HepG2 (cell line): ENCODE results near the gene TNFAIP8L3. TPM values are rescaled to one million over a fixed set of nuclear protein-coding genes. Genes with fewer than 3 reads are reported as not detected.

Experiments used
- ATAC-seq: fragments of 200-7000 bp; cut with Tn5 transposase; 3 replicates; pipeline ENCODE4 v1.9.1; 2020; ENCODE audit warnings: mild to moderate bottlenecking, moderate library complexity
- BruUV-seq: library from RNA; stranded (reverse); fragments of 400-500 nt; replicated peaks from 2 replicates; lab custom pipeline; 2021; lab: Mats Ljungman, UMichigan
- CTCF ChIA-PET: fragments of 300-600 bp; formaldehyde crosslinking; extraction: SDS; loops from one replicate; lab custom pipeline; 2021; ENCODE audit warnings: low total read pairs, inconsistent platforms, low intra/inter-chr PET ratio; lab: Yijun Ruan, JAX
- POLR2A ChIA-PET: fragments of 350-600 bp; sonication (Branson Sonifier 250); formaldehyde crosslinking; loops from one replicate; lab custom pipeline; 2020; ENCODE audit warnings: antibody characterized with exemption, inconsistent platforms; lab: Yijun Ruan, JAX
- DNase-seq: peaks from one replicate; pipeline ENCODE4 v3.0.0-alpha.2; 2015; ENCODE audit warnings: low spot score
- FAIRE-seq: peaks from 3 replicates; lab custom pipeline; 2011; peaks lifted over from hg19 to GRCh38; lab: Jason Lieb, UNC
- H2AFZ ChIP-seq: one replicate; pipeline ENCODE4 v1.6.1; 2011; ENCODE audit warnings: low read length, inconsistent platforms
- H3K27ac ChIP-seq: fragments of 300-600 bp; 3 replicates; pipeline ENCODE4 v1.8.0; 2011; ENCODE audit warnings: mixed run types, mild to moderate bottlenecking, mixed read lengths, low read length, inconsistent platforms; ENCODE audit not compliant: insufficient read depth; ENCODE audit errors: extremely low read length
- H3K27me3 ChIP-seq, 2 experiments: fragments of 200-600 bp in 1 of 2; 2 replicates in 1 of 2; 3 replicates in 1 of 2; pipeline versions ENCODE4 v1.6.0 to v1.8.0; 2011; ENCODE audit warnings: low read length in 2 of 2, mild to moderate bottlenecking in 2 of 2, moderate library complexity in 2 of 2, inconsistent platforms in 1 of 2; ENCODE audit not compliant: insufficient read depth in 2 of 2, control insufficient read depth in 1 of 2
- H3K36me3 ChIP-seq, 2 experiments: fragments of 200-600 bp in 1 of 2; replicated peaks in 1 of 2; 2 replicates in 1 of 2; 3 replicates in 1 of 2; pipeline versions ENCODE4 v1.5.1 to v1.8.0; 2011; ENCODE audit warnings: low read length in 2 of 2, inconsistent platforms in 1 of 2; ENCODE audit not compliant: insufficient read depth in 2 of 2, control insufficient read depth in 1 of 2
- H3K4me1 ChIP-seq: 2 replicates; pipeline ENCODE4 v1.5.1; 2012; ENCODE audit warnings: low read length, inconsistent platforms; ENCODE audit not compliant: insufficient read depth
- H3K4me2 ChIP-seq: 2 replicates; pipeline ENCODE4 v1.6.0; 2011; ENCODE audit warnings: low read depth, low read length, inconsistent platforms
- H3K4me3 ChIP-seq, 3 experiments: fragments of 200-600 bp in 1 of 3; sonication (generic), shearing (Covaris generic) in 1 of 3; replicated peaks in 1 of 3; 2 replicates each; pipeline ENCODE4 v1.5.1; 2011 to 2016; ENCODE audit warnings: low read length in 3 of 3, inconsistent platforms in 2 of 3, low read depth in 2 of 3, mild to moderate bottlenecking in 2 of 3, control low read depth in 1 of 3, mixed read lengths in 1 of 3; ENCODE audit not compliant: insufficient read depth in 1 of 3
- H3K79me2 ChIP-seq: one replicate; pipeline ENCODE4 v1.6.1; 2011; ENCODE audit warnings: low read length, inconsistent platforms; ENCODE audit not compliant: insufficient read depth
- H3K9ac ChIP-seq: 2 replicates; pipeline ENCODE4 v1.6.0; 2011; ENCODE audit warnings: mild to moderate bottlenecking, low read depth, low read length, inconsistent platforms; ENCODE audit not compliant: insufficient read depth
- H3K9me3 ChIP-seq: 2 replicates; pipeline ENCODE4 v1.5.1; 2012; ENCODE audit warnings: mild to moderate bottlenecking, low read length
- H4K20me1 ChIP-seq: 2 replicates; pipeline ENCODE4 v1.6.0; 2011; ENCODE audit warnings: inconsistent platforms, mild to moderate bottlenecking, low read length, moderate library complexity; ENCODE audit not compliant: insufficient read depth
- EHMT2 ChIP-seq: fragments of 200-600 bp; sonication (generic); IDR thresholded peaks from 2 replicates; pipeline ENCODE4 v1.7.0; 2017; ENCODE audit warnings: antibody characterized with exemption, low read depth, low read length, borderline replicate concordance
- ELK4 ChIP-seq: sonication (generic); formaldehyde crosslinking; IDR thresholded peaks from 2 replicates; pipeline ENCODE4 v1.9.0; 2021; ENCODE audit warnings: missing genetic modification reagents, borderline replicate concordance
- GTF2F1 ChIP-seq: fragments of 150-350 bp; IDR thresholded peaks from 2 replicates; pipeline ENCODE4 v1.6.1; 2014; ENCODE audit warnings: low read length
- POGZ ChIP-seq: sonication (generic); formaldehyde crosslinking; IDR thresholded peaks from 2 replicates; pipeline ENCODE4 v1.4.0; 2020; ENCODE audit warnings: mild to moderate bottlenecking, missing genetic modification reagents
- SOX6 ChIP-seq, 2 experiments: fragments of 450-650 bp in 1 of 2; sonication (generic) in 1 of 2; formaldehyde crosslinking in 1 of 2; IDR thresholded peaks; 2 replicates each; pipeline versions ENCODE4 v1.4.0 to v1.6.1; 2017 to 2020; ENCODE audit warnings: antibody characterized with exemption in 1 of 2, mild to moderate bottlenecking in 1 of 2, missing genetic modification reagents in 1 of 2
- SP140L ChIP-seq: sonication (generic); formaldehyde crosslinking; IDR thresholded peaks from 2 replicates; pipeline ENCODE4 v1.4.0; 2020; ENCODE audit warnings: missing genetic modification reagents, borderline replicate concordance
- TOPORS ChIP-seq: sonication (generic); formaldehyde crosslinking; IDR thresholded peaks from 2 replicates; pipeline ENCODE4 v1.8.0; 2023; ENCODE audit warnings: mild to moderate bottlenecking, missing genetic modification reagents
- ZNF3 ChIP-seq: IDR thresholded peaks from 2 replicates; pipeline ENCODE4 v1.7.0; 2017; ENCODE audit warnings: inconsistent platforms
- ZNF878 ChIP-seq: sonication (generic); formaldehyde crosslinking; IDR thresholded peaks from 2 replicates; pipeline ENCODE4 v1.8.1; 2023; ENCODE audit warnings: mild to moderate bottlenecking, missing genetic modification reagents, moderate library complexity
- in situ Hi-C: cut with HindIII; loops from 2 replicates; pipeline ENCODE4 v1.10.0; 2017; ENCODE audit warnings: low pct_unique_long_range_greater_than_20kb; ENCODE audit not compliant: extremely low pct_ligation_motif_present
- intact Hi-C: fragments of 100-400 bp; cut with micrococcal nuclease; formaldehyde crosslinking; loops from one replicate; pipeline ENCODE4 v1.10.0; 2022; ENCODE audit not compliant: unreplicated experiment
- polyA plus RNA-seq, 8 experiments: library from polyadenylated mRNA; depleted of rRNA in 3 of 8; stranded (reverse) in 7 of 8; unstranded in 1 of 8; fragments of >200 nt; fragmentation: Illumina TruSeq in 4 of 8; extraction: Trizol in 4 of 8; gene quantifications; 2 replicates each; pipeline versions ENCODE4 v1.2.1 to v1.2.3, GENCODE V29; 2011 to 2016; ENCODE audit warnings: low read depth in 4 of 8, missing spikeins in 1 of 8, mixed read lengths in 1 of 8; ENCODE audit not compliant: insufficient read depth in 1 of 8
- total RNA-seq, 5 experiments: library from RNA; depleted of rRNA; stranded (reverse); fragments of >200 nt; fragmentation: Illumina TruSeq; extraction: Trizol; gene quantifications; 2 replicates each; pipeline ENCODE4 v1.2.3, GENCODE V29; 2016; ENCODE audit warnings: low read depth in 1 of 5
- TF ChIP-seq, protein P1 (sequence below), 2 experiments: sonication (generic) in 1 of 2; formaldehyde crosslinking in 1 of 2; IDR thresholded peaks; 2 replicates each; pipeline versions ENCODE4 v1.6.1 to v1.9.0; 2014 to 2022; ENCODE audit warnings: antibody characterized with exemption in 1 of 2, borderline replicate concordance in 1 of 2, inconsistent platforms in 1 of 2, low read depth in 1 of 2, missing genetic modification reagents in 1 of 2

Gene TNFAIP8L3
- total and polyA plus RNA-seq, 2 of the 13 experiments (the other 11 are each of a cell fraction or from before 2014, with no cell fraction given) = 0.15 to 4.0 TPM

- Histone ChIP-seq H3K4me3 (no peak overlapping the region), H2AFZ (no peak overlapping the region), H3K27ac (no peak overlapping the region), H3K27me3 (no peaks in the 10 kb centered on the region), H3K4me2 (no peak overlapping the region), H3K36me3 (peaks cover 0 to 2% of the 10 kb centered on the region in 2 experiments; a peak in 1 of 5 replicates), H4K20me1 (no peaks in the 10 kb centered on the region; the same call in 1 of the 2 replicates), H3K9ac (no peak overlapping the region), H3K79me2 (no peaks in the 10 kb centered on the region), H3K4me1 (no peaks in the 10 kb centered on the region), H3K9me3 (no peaks in the 10 kb centered on the region)
- ATAC-seq (no peak), DNase-seq (no peak), FAIRE-seq (no peak)
- BruUV-seq = no TSS peak
- TF ChIP-seq ZNF878 (CRISPR knock-in tag) (no peak), ZNF3 (no peak), TOPORS (CRISPR knock-in tag) (no peak), GTF2F1 (no peak), SP140L (CRISPR knock-in tag) (no peak), ELK4 (CRISPR knock-in tag) (no peak), POGZ (CRISPR knock-in tag) (no peak), EHMT2 (no peak), SOX6 (IDR thresholded peaks at IDR 0.05) (no peak), SOX6 (CRISPR knock-in tag; IDR thresholded peaks at IDR 0.05) (no peak)
- TF ChIP-seq, protein P1, sequence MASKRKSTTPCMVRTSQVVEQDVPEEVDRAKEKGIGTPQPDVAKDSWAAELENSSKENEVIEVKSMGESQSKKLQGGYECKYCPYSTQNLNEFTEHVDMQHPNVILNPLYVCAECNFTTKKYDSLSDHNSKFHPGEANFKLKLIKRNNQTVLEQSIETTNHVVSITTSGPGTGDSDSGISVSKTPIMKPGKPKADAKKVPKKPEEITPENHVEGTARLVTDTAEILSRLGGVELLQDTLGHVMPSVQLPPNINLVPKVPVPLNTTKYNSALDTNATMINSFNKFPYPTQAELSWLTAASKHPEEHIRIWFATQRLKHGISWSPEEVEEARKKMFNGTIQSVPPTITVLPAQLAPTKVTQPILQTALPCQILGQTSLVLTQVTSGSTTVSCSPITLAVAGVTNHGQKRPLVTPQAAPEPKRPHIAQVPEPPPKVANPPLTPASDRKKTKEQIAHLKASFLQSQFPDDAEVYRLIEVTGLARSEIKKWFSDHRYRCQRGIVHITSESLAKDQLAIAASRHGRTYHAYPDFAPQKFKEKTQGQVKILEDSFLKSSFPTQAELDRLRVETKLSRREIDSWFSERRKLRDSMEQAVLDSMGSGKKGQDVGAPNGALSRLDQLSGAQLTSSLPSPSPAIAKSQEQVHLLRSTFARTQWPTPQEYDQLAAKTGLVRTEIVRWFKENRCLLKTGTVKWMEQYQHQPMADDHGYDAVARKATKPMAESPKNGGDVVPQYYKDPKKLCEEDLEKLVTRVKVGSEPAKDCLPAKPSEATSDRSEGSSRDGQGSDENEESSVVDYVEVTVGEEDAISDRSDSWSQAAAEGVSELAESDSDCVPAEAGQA (IDR thresholded peaks at IDR 0.05; ENCODE audit: low read depth) = no peak
- TF ChIP-seq, protein P1 (CRISPR knock-in tag; IDR thresholded peaks at IDR 0.05; ENCODE audit: borderline replicate concordance) = no peak
- intact Hi-C loops (no loop called here), in situ Hi-C loops (no loop called here)
- ChIA-PET POLR2A (interaction anchor here (1.4 kb wide), 1 partner anchor 10 kb away, joined by 3 read pairs; no protein-coding TSS in a partner anchor), CTCF (no interaction called here)
Measured at GRCh38 chr15:51069983-51070382, 24.7 kb downstream of the TNFAIP8L3 start.
